AG10803 (cell line): ENCODE data around the gene MRS2.
A peak's percentile ranks its signal among the peaks of the same experiment; 100 is the strongest.
"Not testable (repeated sequence)": the region's sequence is repeated elsewhere in the genome, so short reads cannot be mapped to it uniquely, and the experiment has no call there.

Experiments used
- DNase-seq: peaks from one replicate; pipeline ENCODE4 v3.0.0; 2010; ENCODE audit warnings: low read depth
- H3K4me3 ChIP-seq: 2 replicates; pipeline ENCODE4 v1.5.1; 2011; ENCODE audit warnings: mild to moderate bottlenecking, low read length, control low read depth
- CTCF ChIP-seq: conservative IDR thresholded peaks from 2 replicates; pipeline ENCODE4 v1.5.1; 2011; ENCODE audit warnings: mild to moderate bottlenecking, low read length, control low read depth, inconsistent platforms

MRS2 gene

GRCh38 chr6:24359640-24360454 lies 42.9 kb upstream of the MRS2 start:
- TF ChIP-seq CTCF: peak; percentile 59
- H3K4me3 ChIP-seq: peak overlapping the region; percentile 61
- peak; percentile 60 for DNase-seq

- not testable (repeated sequence) for DNase-seq, H3K4me3 ChIP-seq
These were observed 40.4 kb upstream of the MRS2 start for GRCh38 chr6:24362363-24362762.

- DNase-seq, H3K4me3 ChIP-seq: not testable (repeated sequence)
These were observed 37.6 kb upstream of the MRS2 start for GRCh38 chr6:24365103-24365633.

- no peak for TF ChIP-seq CTCF
- no peak for DNase-seq
- no peak overlapping the region for H3K4me3 ChIP-seq
These were observed 28.1 kb upstream of the MRS2 start for GRCh38 chr6:24374612-24375011.

GRCh38 chr6:24376871-24377270 lies 25.9 kb upstream of the MRS2 start:
- no peak for TF ChIP-seq CTCF
- H3K4me3 ChIP-seq: no peak overlapping the region
- DNase-seq: no peak

- no peak for DNase-seq
- TF ChIP-seq CTCF: no peak
- H3K4me3 ChIP-seq: no peak overlapping the region
These were observed 24.2 kb upstream of the MRS2 start for GRCh38 chr6:24378473-24379097.

- no peak for DNase-seq
These were observed 21.1 kb upstream of the MRS2 start for GRCh38 chr6:24381476-24382219.

More at GRCh38 chr6:24381476-24382219, 21.1 kb upstream of the MRS2 start:
- no peak overlapping the region for H3K4me3 ChIP-seq
- no peak for TF ChIP-seq CTCF
